ENCODE data around the gene TEAD3. TPM values are rescaled to one million over a fixed set of nuclear protein-coding genes. Genes with fewer than 3 reads are reported as not detected.

The TEAD3 gene
- total RNA-seq, 1 experiment from 2014 or later = 27.0 TPM

DNA sequence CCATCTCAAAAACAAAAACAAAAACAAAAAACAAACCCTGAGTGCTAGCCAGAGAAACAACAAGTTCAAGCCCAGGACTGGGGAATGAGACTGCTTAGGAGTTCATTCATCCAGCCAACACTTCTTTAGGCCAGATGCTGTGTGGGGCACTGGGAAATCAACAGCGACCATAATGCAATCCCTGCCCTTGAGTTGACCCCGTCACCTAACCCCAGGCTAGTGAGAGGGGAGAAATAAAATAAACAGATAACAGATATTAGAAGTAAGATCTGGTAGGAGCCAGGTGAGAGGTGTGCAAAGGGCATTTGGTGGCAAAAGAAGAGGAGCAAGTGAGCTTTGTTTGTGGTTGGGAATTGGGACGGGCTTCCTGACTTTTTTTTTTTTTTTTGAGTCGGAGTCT lies 33.6 kb downstream of the TEAD3 start:
- Mint-ChIP-seq H3K9me3 (no peaks in the 10 kb centered on the region), H3K27me3 (ENCODE audit: low read depth) (peaks cover 6% of the 10 kb centered on the region), H3K4me3 (no peak overlapping the region), H3K36me3 (ENCODE audit: insufficient read depth in 1 of 3, low read depth in 3 of 3) (peaks cover 31 to 65% (median 55%) of the 10 kb centered on the region in 3 experiments), H3K4me1 (peaks cover 7 to 9% of the 10 kb centered on the region in 2 experiments; a peak in 3 of 4 replicates), H3K27ac (no peak overlapping the region; a peak in 1 of 7 replicates)
- Histone ChIP-seq H3K23ac (ENCODE audit: insufficient read length, low read depth, low read length) (no peak overlapping the region), H4K5ac (ENCODE audit: insufficient read length, low read depth, low read length) (no peak overlapping the region), H3T11ph (ENCODE audit: low read length) (no peak overlapping the region), H2BK15ac (ENCODE audit: low read depth, low read length) (no peak overlapping the region), H2AFZ (ENCODE audit: low read length) (no peak overlapping the region), H3K79me2 (ENCODE audit: insufficient read depth, low read length) (peaks cover 1% of the 10 kb centered on the region; the same call in 1 of the 2 replicates), H2BK120ac (ENCODE audit: low read depth, low read length, poor library complexity, severe bottlenecking) (no peak overlapping the region), H2BK5ac (ENCODE audit: insufficient read length, low read length) (no peak overlapping the region), H3K9me3 (ENCODE audit: control insufficient read depth, low read depth, low read length) (no peaks in the 10 kb centered on the region), H4K8ac (replicated peaks; ENCODE audit: insufficient read length, low read depth, low read length) (no peak overlapping the region), H2BK20ac (ENCODE audit: low read depth, low read length, poor library complexity, severe bottlenecking) (no peak overlapping the region), H3K4ac (ENCODE audit: low read depth, low read length) (no peak overlapping the region), H3K23me2 (ENCODE audit: insufficient read length, low read depth, low read length, poor library complexity, severe bottlenecking) (peaks cover 5% of the 10 kb centered on the region), H3K4me1 (ENCODE audit: insufficient read depth, low read length) (no peaks in the 10 kb centered on the region; the same call in 1 of the 2 replicates), H3K9ac (ENCODE audit: extremely low read depth, insufficient read length, low read length) (no peak overlapping the region), H4K91ac (ENCODE audit: insufficient read length, low read depth, low read length) (no peak overlapping the region), H3K18ac (ENCODE audit: insufficient read length, low read depth, low read length) (no peak overlapping the region), H3K79me1 (ENCODE audit: insufficient read depth, low read depth, low read length, poor library complexity, severe bottlenecking) (no peaks in the 10 kb centered on the region), H4K20me1 (ENCODE audit: control insufficient read depth, insufficient read depth, insufficient read length) (no peaks in the 10 kb centered on the region), H3K27me3 (ENCODE audit: insufficient read depth, low read length) (no peaks in the 10 kb centered on the region), H3K27ac (ENCODE audit: insufficient read length, low read depth, low read length) (no peak overlapping the region), H3K14ac (ENCODE audit: insufficient read depth, low read length) (no peak overlapping the region), H2AK5ac (ENCODE audit: insufficient read length, low read length) (no peak overlapping the region), H2BK12ac (ENCODE audit: insufficient read length, low read depth, low read length) (no peak overlapping the region), H3K56ac (ENCODE audit: insufficient read length, low read depth, low read length) (no peak overlapping the region), H3K4me2 (ENCODE audit: insufficient read depth, insufficient read length, low read length) (no peak overlapping the region)
- TF ChIP-seq CTCF (conservative IDR thresholded peaks at IDR 0.05) = no peak
- WGBS (ENCODE audit: extremely low coverage, insufficient read length, low lambda C conversion rate) = no CpG with 5 or more reads among the region's 4 CpGs
- DNase-seq = no peak
